Dermis blood vessel endothelial cell (primary cell): ENCODE data around the gene LRRC75B. TPM values are rescaled to one million over a fixed set of nuclear protein-coding genes. Genes with fewer than 3 reads are reported as not detected.

Source experiments
- DNase-seq: peaks from one replicate; pipeline ENCODE4 v3.0.0; 2010
- total RNA-seq: library from RNA; depleted of rRNA; stranded (reverse); fragments of >200 nt; gene quantifications from 2 replicates; pipeline ENCODE4 v1.2.3, GENCODE V29; 2014

Gene LRRC75B
- total RNA-seq, 1 donor from 2014 or later = 6.3 TPM

GRCh38 chr22:24584871-24585411, 7.9 kb downstream of the LRRC75B start:
- no peak for DNase-seq

- DNase-seq = no peak
Measured at GRCh38 chr22:24584166-24584790, 8.6 kb downstream of the LRRC75B start.

- DNase-seq = no peak
Measured at GRCh38 chr22:24583221-24584165, 9.4 kb downstream of the LRRC75B start.

GRCh38 chr22:24582056-24582814, 10.6 kb downstream of the LRRC75B start:
- DNase-seq = no peak

GRCh38 chr22:24580276-24580675, 12.6 kb downstream of the LRRC75B start:
- no peak for DNase-seq

GRCh38 chr22:24579258-24579601, 13.6 kb downstream of the LRRC75B start:
- DNase-seq = no peak

GRCh38 chr22:24578355-24579257, 14.3 kb downstream of the LRRC75B start:
- no peak for DNase-seq

GRCh38 chr22:24576778-24577177, 16.1 kb downstream of the LRRC75B start:
- DNase-seq = no peak

- DNase-seq = no peak
Measured at GRCh38 chr22:24571266-24571665, 21.6 kb downstream of the LRRC75B start.

GRCh38 chr22:24567668-24568067, 25.2 kb downstream of the LRRC75B start:
- DNase-seq = no peak

- DNase-seq = no peak
Measured at GRCh38 chr22:24566899-24567511, 25.9 kb downstream of the LRRC75B start.

GRCh38 chr22:24565077-24565476, 27.8 kb downstream of the LRRC75B start:
- no peak for DNase-seq

GRCh38 chr22:24564376-24565058, 28.4 kb downstream of the LRRC75B start:
- no peak for DNase-seq

- DNase-seq = no peak
Measured at GRCh38 chr22:24563246-24563645, 29.6 kb downstream of the LRRC75B start.

GRCh38 chr22:24559471-24559870, 33.4 kb downstream of the LRRC75B start:
- no peak for DNase-seq

- peak; percentile 99 for DNase-seq
Measured at GRCh38 chr22:24555165-24556039, 37.5 kb downstream of the LRRC75B start, which contains the start of gene SNRPD3. Gene SNRPD3 (plus strand): TSS chr22:24555999. CDS start chr22:24557675, 1,676 bp downstream.

- peak; percentile 48 for DNase-seq
Measured at GRCh38 chr22:24554313-24555164, 38.3 kb downstream of the LRRC75B start, which contains the start of gene GUCD1. Gene GUCD1 (minus strand): TSS chr22:24555138. CDS start chr22:24554991, 147 bp downstream.

GRCh38 chr22:24553597-24554312, 39.1 kb downstream of the LRRC75B start:
- DNase-seq = no peak
